OCI-LY7 (cell line): ENCODE measurements around the gene IFI27L1. TPM values are rescaled to one million over a fixed set of nuclear protein-coding genes. Genes with fewer than 3 reads are reported as not detected.

Experiments used
- BruUV-seq: library from RNA; stranded (reverse); fragments of 400-500 nt; replicated peaks from 2 replicates; lab custom pipeline; 2021; lab: Mats Ljungman, UMichigan
- CTCF ChIA-PET: fragments of 300-600 bp; sonication (Branson Sonifier 250); formaldehyde crosslinking; loops from one replicate; lab custom pipeline; 2022; ENCODE audit warnings: antibody characterized with exemption; ENCODE audit not compliant: unreplicated experiment; lab: Charles Lee
- POLR2A ChIA-PET: fragments of 300-600 bp; sonication (Branson Sonifier 250); formaldehyde crosslinking; loops from one replicate; lab custom pipeline; 2022; ENCODE audit warnings: antibody characterized with exemption; lab: Charles Lee
- DNase-seq: peaks from one replicate; pipeline ENCODE4 v3.0.0-alpha.2; 2015; ENCODE audit warnings: low spot score
- H2AFZ ChIP-seq: fragments of 200-600 bp; sonication (generic), shearing (Covaris generic); 2 replicates; pipeline ENCODE4 v1.6.1; 2014; ENCODE audit warnings: mild to moderate bottlenecking, antibody characterized with exemption, low read length, moderate library complexity
- H3K27ac ChIP-seq: fragments of 200-600 bp; sonication (generic); 2 replicates; pipeline ENCODE4 v1.5.1; 2014; ENCODE audit warnings: mixed run types, low read depth, mild to moderate bottlenecking, moderate library complexity, low read length, inconsistent platforms; ENCODE audit not compliant: poor library complexity, severe bottlenecking
- H3K36me3 ChIP-seq: fragments of 200-600 bp; sonication (generic); 2 replicates; pipeline ENCODE4 v1.6.1; 2014; ENCODE audit warnings: mild to moderate bottlenecking, antibody characterized with exemption, low read length, moderate library complexity, mixed read lengths; ENCODE audit not compliant: insufficient read depth
- H3K4me1 ChIP-seq: fragments of 200-600 bp; sonication (generic); 2 replicates; pipeline ENCODE4 v1.5.1; 2014; ENCODE audit warnings: mild to moderate bottlenecking, low read length; ENCODE audit not compliant: insufficient read depth, poor library complexity, severe bottlenecking
- H3K4me2 ChIP-seq: fragments of 200-600 bp; sonication (generic); 2 replicates; pipeline ENCODE4 v1.6.1; 2014; ENCODE audit warnings: mild to moderate bottlenecking, low read length
- H3K4me3 ChIP-seq: fragments of 200-600 bp; sonication (generic); 2 replicates; pipeline ENCODE4 v1.5.1; 2014; ENCODE audit warnings: mild to moderate bottlenecking, low read depth, low read length; ENCODE audit not compliant: poor library complexity, severe bottlenecking
- H3K79me2 ChIP-seq: fragments of 200-600 bp; sonication (generic); 2 replicates; pipeline ENCODE4 v1.6.1; 2016; ENCODE audit warnings: low read depth, mild to moderate bottlenecking, low read length, moderate library complexity, mixed read lengths; ENCODE audit not compliant: insufficient read depth
- H3K9me2 ChIP-seq: fragments of 200-600 bp; sonication (generic); 2 replicates; pipeline ENCODE4 v1.6.1; 2016; ENCODE audit warnings: mild to moderate bottlenecking, low read length, mixed read lengths; ENCODE audit not compliant: insufficient read depth
- H3K9me3 ChIP-seq: fragments of 200-600 bp; sonication (generic); 2 replicates; pipeline ENCODE4 v1.6.1; 2014; ENCODE audit warnings: mild to moderate bottlenecking, mixed run types, low read length, mixed read lengths
- H4K20me1 ChIP-seq: fragments of 200-600 bp; sonication (generic); 2 replicates; pipeline ENCODE4 v1.6.1; 2014; ENCODE audit warnings: mild to moderate bottlenecking, antibody characterized with exemption, low read length, moderate library complexity, mixed read lengths; ENCODE audit not compliant: insufficient read depth
- CTCF ChIP-seq: fragments of 200-600 bp; sonication (generic); conservative IDR thresholded peaks from 2 replicates; pipeline ENCODE4 v1.5.1; 2014; ENCODE audit warnings: mild to moderate bottlenecking, antibody characterized with exemption, low read length, moderate library complexity, mixed read lengths
- EZH2phosphoT487 ChIP-seq: fragments of 200-600 bp; sonication (generic); IDR thresholded peaks from 2 replicates; pipeline ENCODE4 v1.6.1; 2018; ENCODE audit warnings: low read depth, borderline replicate concordance, mild to moderate bottlenecking, mixed run types, antibody characterized with exemption, low read length, moderate library complexity, mixed read lengths
- intact Hi-C: fragments of 100-400 bp; cut with micrococcal nuclease; formaldehyde crosslinking; loops from one replicate; pipeline ENCODE4 v1.10.0; 2022; ENCODE audit not compliant: unreplicated experiment
- total RNA-seq, 2 experiments: library from RNA; depleted of rRNA in 1 of 2; stranded (reverse); fragments of >200 nt in 1 of 2; shearing (Covaris generic) in 1 of 2; gene quantifications; 2 replicates each; pipeline ENCODE4 v1.2.3, GENCODE V29; 2014 to 2022

IFI27L1 gene
- total RNA-seq, 2 experiments from 2014 or later = 49.0 to 61.5 TPM

- BruUV-seq = no TSS peak
- no peaks in the 10 kb centered on the region for H3K9me2 ChIP-seq
- TF ChIP-seq CTCF (no peak), EZH2phosphoT487 (no peak)
- no peaks in the 10 kb centered on the region for H3K36me3 ChIP-seq
- intact Hi-C loops = loop anchor here (5.0 kb wide), 1 partner anchor 45 kb away; the partner anchor contains the start of genes DDX24 and IFI27L1
- H3K9me3 ChIP-seq = no peaks in the 10 kb centered on the region
- H3K4me3 ChIP-seq = no peak overlapping the region
- H3K4me1 ChIP-seq = peaks cover 14% of the 10 kb centered on the region
- no peaks in the 10 kb centered on the region for H4K20me1 ChIP-seq
- no peak overlapping the region for H3K27ac ChIP-seq
- POLR2A ChIA-PET = interaction anchor here (0.7 kb wide), 1 partner anchor 88 kb away, joined by 3 read pairs; no protein-coding TSS in a partner anchor
- H3K79me2 ChIP-seq = no peaks in the 10 kb centered on the region
- CTCF ChIA-PET = no interaction called here
- H3K4me2 ChIP-seq = no peak overlapping the region
- H2AFZ ChIP-seq = no peak overlapping the region
- no peak for DNase-seq
Measured at GRCh38 chr14:94127330-94127729, 46.2 kb downstream of the IFI27L1 start.

GRCh38 chr14:94128216-94128839, 47.2 kb downstream of the IFI27L1 start:
- DNase-seq = no peak
- CTCF ChIA-PET = no interaction called here
- H3K9me3 ChIP-seq = no peaks in the 10 kb centered on the region
- H3K4me2 ChIP-seq = peak overlapping the region; percentile 97
- peaks cover 14% of the 10 kb centered on the region for H3K4me1 ChIP-seq
- no peak overlapping the region for H3K27ac ChIP-seq
- no TSS peak for BruUV-seq
- H2AFZ ChIP-seq = no peak overlapping the region
- H4K20me1 ChIP-seq = no peaks in the 10 kb centered on the region
- H3K4me3 ChIP-seq = peak overlapping the region; percentile 71
- intact Hi-C loops = loop anchor here (5.0 kb wide), 1 partner anchor 46 kb away; the partner anchor contains the start of genes DDX24 and IFI27L1
- POLR2A ChIA-PET = interaction anchor here (0.7 to 0.9 kb wide), 2 partner anchors 12 to 89 kb away, joined by 3 read pairs; no protein-coding TSS in a partner anchor
- no peaks in the 10 kb centered on the region for H3K9me2 ChIP-seq
- TF ChIP-seq CTCF (no peak), EZH2phosphoT487 (no peak)
- H3K36me3 ChIP-seq = no peaks in the 10 kb centered on the region
- H3K79me2 ChIP-seq = no peaks in the 10 kb centered on the region
